BE2C (cell line): ENCODE measurements around the gene MAT2B.
"Not testable (repeated sequence)": the region's sequence is repeated elsewhere in the genome, so short reads cannot be mapped to it uniquely, and the experiment has no call there.

Experiments
- DNase-seq: peaks from one replicate; pipeline ENCODE4 v3.0.0-alpha.2; 2020
- H3K27me3 ChIP-seq: fragments of 250-450 bp; sonication (Bioruptor Pico); 2 replicates; pipeline ENCODE4 v1.5.1; 2020; ENCODE audit warnings: mild to moderate bottlenecking
- H3K36me3 ChIP-seq: fragments of 250-450 bp; sonication (Bioruptor Pico); 2 replicates; pipeline ENCODE4 v1.5.1; 2020; ENCODE audit warnings: mild to moderate bottlenecking
- H3K4me1 ChIP-seq: fragments of 250-450 bp; sonication (Bioruptor Pico); 2 replicates; pipeline ENCODE4 v1.5.1; 2020
- H3K4me3 ChIP-seq: 2 replicates; pipeline ENCODE4 v1.5.1; 2011; ENCODE audit warnings: low read depth, low read length
- H3K9me3 ChIP-seq: fragments of 250-450 bp; sonication (Bioruptor Pico); 2 replicates; pipeline ENCODE4 v1.5.1; 2020
- TF ChIP-seq, protein P1 (sequence below): IDR thresholded peaks from 2 replicates; pipeline ENCODE4 v1.5.1; 2012; ENCODE audit warnings: mild to moderate bottlenecking, low read depth, low read length

MAT2B gene

GRCh38 chr5:163529698-163530097 lies 24.3 kb downstream of the MAT2B start:
- Histone ChIP-seq H3K9me3 (no peaks in the 10 kb centered on the region), H3K4me3 (no peak overlapping the region), H3K27me3 (no peaks in the 10 kb centered on the region), H3K36me3 (no peaks in the 10 kb centered on the region), H3K4me1 (peaks cover 7% of the 10 kb centered on the region)
- no peak for DNase-seq
- TF ChIP-seq, protein P1, sequence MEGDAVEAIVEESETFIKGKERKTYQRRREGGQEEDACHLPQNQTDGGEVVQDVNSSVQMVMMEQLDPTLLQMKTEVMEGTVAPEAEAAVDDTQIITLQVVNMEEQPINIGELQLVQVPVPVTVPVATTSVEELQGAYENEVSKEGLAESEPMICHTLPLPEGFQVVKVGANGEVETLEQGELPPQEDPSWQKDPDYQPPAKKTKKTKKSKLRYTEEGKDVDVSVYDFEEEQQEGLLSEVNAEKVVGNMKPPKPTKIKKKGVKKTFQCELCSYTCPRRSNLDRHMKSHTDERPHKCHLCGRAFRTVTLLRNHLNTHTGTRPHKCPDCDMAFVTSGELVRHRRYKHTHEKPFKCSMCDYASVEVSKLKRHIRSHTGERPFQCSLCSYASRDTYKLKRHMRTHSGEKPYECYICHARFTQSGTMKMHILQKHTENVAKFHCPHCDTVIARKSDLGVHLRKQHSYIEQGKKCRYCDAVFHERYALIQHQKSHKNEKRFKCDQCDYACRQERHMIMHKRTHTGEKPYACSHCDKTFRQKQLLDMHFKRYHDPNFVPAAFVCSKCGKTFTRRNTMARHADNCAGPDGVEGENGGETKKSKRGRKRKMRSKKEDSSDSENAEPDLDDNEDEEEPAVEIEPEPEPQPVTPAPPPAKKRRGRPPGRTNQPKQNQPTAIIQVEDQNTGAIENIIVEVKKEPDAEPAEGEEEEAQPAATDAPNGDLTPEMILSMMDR = no peak

DNA sequence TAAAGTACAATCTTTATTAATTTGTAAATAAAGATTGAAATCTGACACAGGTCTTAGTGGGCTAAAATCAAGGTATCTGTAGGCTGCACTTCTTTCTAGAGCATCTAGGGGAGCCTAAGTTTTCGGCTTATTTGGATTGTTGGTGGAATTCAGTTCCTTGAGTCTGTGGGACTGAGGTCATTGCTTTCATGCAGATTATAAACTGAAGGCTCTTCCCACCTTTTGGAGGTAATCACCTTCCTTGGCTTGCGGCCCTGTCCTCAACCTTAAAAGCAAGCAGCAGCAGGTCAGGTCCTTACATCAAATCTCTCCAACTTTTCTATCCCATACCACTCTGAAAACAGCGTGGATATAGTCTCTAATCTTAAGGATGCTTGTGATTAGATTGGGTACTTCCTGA lies 25.9 kb downstream of the MAT2B start:
- TF ChIP-seq, protein P1 = no peak
- peaks cover 7% of the 10 kb centered on the region for H3K4me1 ChIP-seq
- no peaks in the 10 kb centered on the region for H3K27me3 ChIP-seq
- DNase-seq = no peak
- H3K9me3 ChIP-seq = no peaks in the 10 kb centered on the region
- no peaks in the 10 kb centered on the region for H3K36me3 ChIP-seq
- H3K4me3 ChIP-seq = no peak overlapping the region

DNA sequence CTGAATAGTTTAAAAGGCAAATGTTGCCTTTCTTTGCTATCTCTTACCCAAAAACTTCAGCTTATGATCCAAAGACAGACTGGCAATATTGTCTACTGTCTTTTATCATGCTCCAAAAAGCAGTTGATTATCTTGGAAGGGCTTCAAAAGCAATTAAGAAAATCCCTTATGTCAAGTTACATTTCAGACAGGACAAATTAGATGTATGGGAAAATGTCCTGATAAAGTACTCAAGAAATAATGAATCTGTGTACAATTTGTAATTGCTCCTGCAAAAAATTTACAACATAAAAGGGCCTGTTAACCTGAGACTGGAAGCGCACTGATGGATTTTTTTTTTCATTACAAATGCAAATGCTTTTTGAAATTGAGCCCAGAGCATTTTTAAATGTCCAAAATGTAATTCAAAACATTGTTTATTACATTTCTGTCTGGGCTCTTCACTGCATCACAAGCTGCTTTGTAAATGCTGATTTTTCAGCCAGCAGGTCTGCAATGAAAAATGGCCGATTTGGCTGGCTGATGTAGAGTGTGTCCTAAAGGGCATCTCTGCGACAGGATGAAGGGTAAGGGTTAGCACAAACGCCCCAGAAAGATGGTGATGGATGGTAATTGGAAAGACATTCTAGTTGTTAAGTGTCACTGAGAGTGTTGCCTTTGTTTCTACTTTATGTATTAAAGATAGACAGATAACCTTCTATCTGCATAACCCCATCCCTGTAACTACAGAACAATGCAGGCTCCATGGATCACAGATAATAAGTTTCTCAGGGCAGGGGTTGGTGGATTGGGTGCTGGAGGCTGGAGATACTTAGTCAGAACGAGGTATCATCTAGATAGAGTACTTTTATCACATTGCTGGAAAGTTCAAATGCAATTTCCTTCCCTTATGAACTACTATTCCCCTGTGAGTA lies 27.0 kb downstream of the MAT2B start:
- TF ChIP-seq, protein P1 = no peak
- Histone ChIP-seq H3K36me3 (no peaks in the 10 kb centered on the region), H3K4me3 (no peak overlapping the region), H3K27me3 (no peaks in the 10 kb centered on the region), H3K4me1 (peaks cover 7% of the 10 kb centered on the region), H3K9me3 (no peaks in the 10 kb centered on the region)
- no peak for DNase-seq

GRCh38 chr5:163533223-163533622 lies 27.8 kb downstream of the MAT2B start:
- DNase-seq = no peak
- Histone ChIP-seq H3K4me3 (no peak overlapping the region), H3K9me3 (no peaks in the 10 kb centered on the region), H3K27me3 (no peaks in the 10 kb centered on the region), H3K4me1 (peaks cover 7% of the 10 kb centered on the region), H3K36me3 (no peaks in the 10 kb centered on the region)
- TF ChIP-seq, protein P1 = no peak

GRCh38 chr5:163534492-163535094 lies 29.2 kb downstream of the MAT2B start:
- Histone ChIP-seq H3K4me1 (peaks cover 7% of the 10 kb centered on the region), H3K9me3 (no peaks in the 10 kb centered on the region), H3K4me3 (no peak overlapping the region), H3K36me3 (no peaks in the 10 kb centered on the region), H3K27me3 (no peaks in the 10 kb centered on the region)
- DNase-seq = no peak
- TF ChIP-seq, protein P1 = no peak

DNA sequence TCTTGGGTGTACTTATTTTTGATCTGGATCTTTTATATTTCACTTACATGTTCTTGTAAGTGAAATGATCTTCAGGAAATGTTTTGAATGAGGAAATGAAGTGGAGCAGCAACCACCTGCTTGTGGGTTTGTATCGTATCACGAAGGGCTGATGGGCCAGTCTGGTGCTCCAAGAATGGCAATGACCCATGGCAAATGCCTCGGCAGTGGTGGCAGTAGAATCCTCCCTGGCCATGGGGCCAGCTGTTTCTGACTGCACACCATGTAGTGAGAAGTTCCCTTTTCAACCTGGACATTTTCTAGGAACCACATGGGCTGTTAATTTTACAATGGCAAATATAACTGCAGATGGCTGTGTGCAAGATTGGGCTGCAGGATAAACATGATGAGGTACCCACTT lies 29.9 kb downstream of the MAT2B start:
- H3K4me1 ChIP-seq = peaks cover 7% of the 10 kb centered on the region
- TF ChIP-seq, protein P1 = no peak
- no peak for DNase-seq
- H3K4me3 ChIP-seq = no peak overlapping the region
- no peaks in the 10 kb centered on the region for H3K27me3 ChIP-seq
- H3K36me3 ChIP-seq = no peaks in the 10 kb centered on the region
- H3K9me3 ChIP-seq = no peaks in the 10 kb centered on the region

DNA sequence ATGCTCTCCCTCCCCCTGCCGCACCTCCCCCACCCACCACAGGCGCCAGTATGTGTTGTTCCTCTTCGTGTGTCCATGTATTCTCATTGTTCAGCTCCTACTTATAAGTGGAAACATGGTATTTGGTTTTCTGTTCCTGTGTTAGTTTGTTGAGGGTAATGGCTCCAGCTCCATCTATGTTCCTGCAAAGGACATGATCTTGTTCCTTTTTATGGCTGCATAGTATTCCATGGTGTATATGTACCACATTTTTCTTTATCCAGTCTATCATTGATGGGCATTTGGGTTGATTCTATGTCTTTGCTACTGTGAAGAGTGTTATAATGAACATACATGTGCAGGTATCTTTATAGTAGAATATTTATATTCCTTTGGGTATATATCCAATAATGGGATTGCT lies 31.0 kb downstream of the MAT2B start:
- not testable (repeated sequence) for H3K4me1 ChIP-seq, H3K27me3 ChIP-seq, H3K9me3 ChIP-seq, H3K4me3 ChIP-seq, H3K36me3 ChIP-seq, DNase-seq
